Uterus (tissue), 2 donors: ENCODE data around the gene DYNLT2.

ENCODE experiments used
- CTCF ChIP-seq, 4 experiments: fragments of 200-600 bp in 2 of 4; fragments of 450-650 bp in 2 of 4; sonication (generic) in 2 of 4; IDR thresholded peaks; one replicate each; pipeline ENCODE4 v1.5.1; 2016 to 2019; ENCODE audit warnings: antibody characterized with exemption in 4 of 4, mild to moderate bottlenecking in 2 of 4, moderate library complexity in 1 of 4
- POLR2A ChIP-seq, 2 donors: fragments of 450-650 bp; IDR thresholded peaks; one replicate each; pipeline ENCODE4 v1.6.1; 2016; ENCODE audit warnings: antibody characterized with exemption in 2 of 2, mild to moderate bottlenecking in 1 of 2, moderate library complexity in 1 of 2

- TF ChIP-seq CTCF (IDR thresholded peaks at IDR 0.05) (no peak), POLR2A (IDR thresholded peaks at IDR 0.05) (no peak)
Measured at GRCh38 chr6:169789146-169789943, 38.0 kb upstream of the DYNLT2 start.
